Measurements from ENCODE around the gene CHURC1. TPM values are rescaled to one million over a fixed set of nuclear protein-coding genes. Genes with fewer than 3 reads are reported as not detected.

The CHURC1 gene
- total RNA-seq, 2 donors from 2014 or later = 70.9 to 102 TPM

GRCh38 chr14:64934338-64934929 lies 20.2 kb downstream of the CHURC1 start:
- TF ChIP-seq CTCF (IDR thresholded peaks at IDR 0.05) = no peak
- H3K4me1 ChIP-seq = peaks cover 0 to 38% of the 10 kb centered on the region in 2 donors
- no peaks in the 10 kb centered on the region for H3K27me3 ChIP-seq
- H3K36me3 ChIP-seq = peaks cover 10% of the 10 kb centered on the region
- no peaks in the 10 kb centered on the region for H3K9me3 ChIP-seq
- no peak for DNase-seq (ENCODE audit: low spot score)
- H3K4me3 ChIP-seq = no peak overlapping the region
- peak overlapping the region in 1 of 2 donors; percentile 57 for H3K27ac ChIP-seq

DNA sequence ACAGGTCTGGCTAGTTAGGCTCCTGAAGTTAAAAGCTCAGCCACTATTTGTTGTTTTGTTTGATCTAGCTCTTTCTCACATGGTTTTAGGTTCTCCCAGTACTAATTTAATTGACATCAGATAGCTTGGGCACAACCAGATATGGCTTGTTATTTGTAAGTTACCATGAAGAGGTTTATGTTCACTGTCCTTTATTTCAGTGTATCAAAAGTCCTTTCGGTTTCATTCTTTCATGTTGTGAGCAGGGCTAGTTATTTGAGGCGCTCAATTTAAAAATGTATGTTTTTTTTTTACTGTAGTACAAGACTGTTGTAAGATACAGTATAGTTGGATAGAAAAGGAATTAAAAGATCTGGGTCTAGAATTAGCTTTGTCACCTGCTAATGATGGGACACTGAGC lies 21.3 kb downstream of the CHURC1 start:
- Histone ChIP-seq H3K27ac (peak overlapping the region; percentile 14 to 57), H3K4me3 (no peak overlapping the region), H3K36me3 (peaks cover 10% of the 10 kb centered on the region), H3K9me3 (no peaks in the 10 kb centered on the region), H3K27me3 (no peaks in the 10 kb centered on the region), H3K4me1 (peaks cover 0 to 27% of the 10 kb centered on the region in 2 donors)
- no peak for DNase-seq (ENCODE audit: low spot score)
- no peak for TF ChIP-seq CTCF (IDR thresholded peaks at IDR 0.05)

DNA sequence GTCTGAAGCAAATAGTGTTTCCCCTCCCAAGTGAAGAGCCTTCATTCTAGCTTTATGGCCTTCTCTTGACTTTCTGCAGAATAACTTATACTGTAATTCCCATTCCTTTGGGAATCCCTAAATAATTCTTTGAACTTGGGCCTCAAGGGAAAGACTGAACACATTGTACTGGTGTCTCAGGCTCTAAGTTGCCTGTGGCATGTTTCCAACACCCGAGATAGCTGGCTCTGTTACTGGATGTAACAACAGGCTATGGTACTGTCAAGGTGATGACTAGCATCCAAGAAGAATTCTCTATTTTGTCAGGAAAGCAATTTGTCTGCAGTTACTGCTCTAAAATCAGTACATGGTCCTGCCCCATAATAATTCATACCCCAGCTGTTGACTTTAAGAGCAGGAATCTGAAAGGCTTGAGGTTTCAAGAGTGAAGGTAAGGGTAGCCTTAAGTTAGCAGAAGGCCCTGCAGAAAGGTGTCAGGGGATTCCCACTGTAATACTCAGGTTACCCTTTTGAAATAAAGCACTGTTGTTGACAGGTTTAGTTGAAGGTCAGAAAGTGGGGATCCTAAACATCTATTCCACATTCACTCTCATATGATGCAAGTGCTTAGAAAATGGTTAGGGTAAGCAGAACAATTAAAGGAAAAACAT lies 23.0 kb downstream of the CHURC1 start:
- TF ChIP-seq CTCF (IDR thresholded peaks at IDR 0.05) = no peak
- H3K36me3 ChIP-seq = peaks cover 10% of the 10 kb centered on the region
- no peak overlapping the region for H3K4me3 ChIP-seq
- H3K27ac ChIP-seq = peak overlapping the region; percentile 34 to 57
- no peak for DNase-seq (ENCODE audit: low spot score)
- no peaks in the 10 kb centered on the region for H3K9me3 ChIP-seq
- no peaks in the 10 kb centered on the region for H3K27me3 ChIP-seq
- H3K4me1 ChIP-seq = peaks cover 0 to 27% of the 10 kb centered on the region in 2 donors

DNA sequence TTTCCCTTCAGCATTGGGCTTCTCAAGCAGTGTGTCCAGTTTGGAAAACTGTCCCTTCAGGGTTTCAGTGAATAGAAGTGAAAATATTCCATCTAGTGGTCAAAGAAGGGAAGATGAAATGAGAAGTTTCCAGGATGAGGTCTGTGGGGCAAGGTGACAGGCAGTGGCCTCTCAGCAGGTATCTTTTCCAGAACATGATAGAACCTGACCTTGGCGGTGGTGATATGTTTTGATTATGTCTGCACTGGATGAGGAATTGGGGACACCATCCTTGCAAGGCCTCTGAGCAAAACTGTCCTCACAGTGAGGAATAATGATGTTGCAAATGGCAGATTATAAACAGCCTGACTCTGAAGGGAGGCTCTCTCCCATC lies 23.6 kb downstream of the CHURC1 start:
- peak in 1 of 2 donors; percentile 47 for TF ChIP-seq CTCF (IDR thresholded peaks at IDR 0.05)
- Histone ChIP-seq H3K36me3 (peaks cover 10% of the 10 kb centered on the region), H3K4me1 (peaks cover 0 to 27% of the 10 kb centered on the region in 2 donors), H3K27ac (peak overlapping the region; percentile 34 to 57), H3K9me3 (no peaks in the 10 kb centered on the region), H3K4me3 (no peak overlapping the region), H3K27me3 (no peaks in the 10 kb centered on the region)
- DNase-seq (ENCODE audit: low spot score) = no peak

GRCh38 chr14:64938972-64939816 lies 24.9 kb downstream of the CHURC1 start:
- H3K4me3 ChIP-seq = no peak overlapping the region
- H3K9me3 ChIP-seq = no peaks in the 10 kb centered on the region
- H3K4me1 ChIP-seq = peaks cover 0 to 25% of the 10 kb centered on the region in 2 donors
- H3K36me3 ChIP-seq = no peaks in the 10 kb centered on the region
- DNase-seq (ENCODE audit: low spot score) = no peak
- no peaks in the 10 kb centered on the region for H3K27me3 ChIP-seq
- no peak for TF ChIP-seq CTCF (IDR thresholded peaks at IDR 0.05)
- no peak overlapping the region for H3K27ac ChIP-seq
